ENCODE results near the gene ZFYVE27. TPM values are rescaled to one million over a fixed set of nuclear protein-coding genes. Genes with fewer than 3 reads are reported as not detected.

The ZFYVE27 gene
- total RNA-seq, 3 donors from 2014 or later: 48.8 to 83.7 (median 55.0) TPM

- no peak for DNase-seq
- ATAC-seq: no peak
- Histone ChIP-seq H3K4me3 (no peak overlapping the region), H3K9me3 (no peaks in the 10 kb centered on the region), H3K36me3 (ENCODE audit: low read depth) (no peaks in the 10 kb centered on the region), H3K4me1 (ENCODE audit: low read depth) (no peaks in the 10 kb centered on the region)
- no peak for TF ChIP-seq CTCF (IDR thresholded peaks at IDR 0.05)
- intact Hi-C loops (cut with DNase I, micrococcal nuclease): no loop called here
Measured at GRCh38 chr10:97800474-97800873, 63.5 kb downstream of the ZFYVE27 start.

- intact Hi-C loops (cut with DNase I, micrococcal nuclease): no loop called here
- ATAC-seq: no peak
- Histone ChIP-seq H3K36me3 (ENCODE audit: low read depth) (no peaks in the 10 kb centered on the region), H3K4me1 (ENCODE audit: low read depth) (no peaks in the 10 kb centered on the region), H3K9me3 (no peaks in the 10 kb centered on the region), H3K4me3 (no peak overlapping the region)
- DNase-seq: no peak
- no peak for TF ChIP-seq CTCF (IDR thresholded peaks at IDR 0.05)
Measured at GRCh38 chr10:97801422-97801821, 64.5 kb downstream of the ZFYVE27 start.

DNA sequence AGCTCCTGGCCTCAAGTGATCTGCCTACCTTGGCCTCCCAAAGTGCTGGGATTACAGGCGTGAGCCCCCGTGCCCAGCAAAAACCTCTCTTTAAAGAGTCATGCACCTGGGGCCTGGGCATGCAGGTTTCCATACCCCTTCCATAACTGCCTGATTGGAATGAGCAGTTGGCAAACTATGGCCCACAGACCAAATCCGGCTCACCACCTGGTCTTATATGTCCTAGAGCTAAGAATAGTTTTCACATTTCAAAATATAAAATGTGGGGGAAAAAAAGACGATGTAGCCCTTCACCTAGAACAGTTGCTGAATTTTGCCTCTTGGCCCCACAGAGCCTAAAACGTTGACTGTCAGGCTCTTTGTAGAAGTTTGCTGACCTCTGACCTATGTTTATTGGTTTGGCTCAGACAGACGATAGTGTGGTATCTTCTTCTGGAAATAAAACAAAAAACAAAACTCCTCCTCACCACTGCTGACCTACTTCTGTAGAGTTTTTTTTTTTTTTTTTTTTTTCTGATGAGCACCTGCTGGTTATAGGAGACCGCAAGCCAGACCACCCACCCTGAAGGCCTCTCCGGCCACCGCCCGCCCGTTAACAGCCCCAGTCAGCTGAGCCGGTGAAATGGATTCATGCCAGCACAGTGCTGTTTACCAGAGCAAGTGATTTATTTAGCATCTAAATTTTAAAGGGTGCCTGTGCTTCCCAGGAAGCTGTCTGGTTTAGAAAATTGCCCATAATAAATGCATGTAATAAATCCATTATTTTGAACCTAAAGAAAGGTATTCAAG lies 68.4 kb downstream of the ZFYVE27 start:
- Histone ChIP-seq H3K4me3 (no peak overlapping the region), H3K4me1 (ENCODE audit: low read depth) (no peaks in the 10 kb centered on the region), H3K9me3 (no peaks in the 10 kb centered on the region), H3K36me3 (ENCODE audit: low read depth) (no peaks in the 10 kb centered on the region)
- intact Hi-C loops (cut with DNase I, micrococcal nuclease): no loop called here
- DNase-seq (no peak), ATAC-seq (no peak)
- no peak for TF ChIP-seq CTCF (IDR thresholded peaks at IDR 0.05)

GRCh38 chr10:97805949-97806348 lies 69.0 kb downstream of the ZFYVE27 start:
- no peaks in the 10 kb centered on the region for H3K36me3 ChIP-seq (ENCODE audit: low read depth)
- intact Hi-C loops (cut with DNase I, micrococcal nuclease): no loop called here
- no peak for DNase-seq
- H3K9me3 ChIP-seq: no peaks in the 10 kb centered on the region
- TF ChIP-seq CTCF (IDR thresholded peaks at IDR 0.05): no peak
- no peak overlapping the region for H3K4me3 ChIP-seq
- ATAC-seq: no peak
- no peaks in the 10 kb centered on the region for H3K4me1 ChIP-seq (ENCODE audit: low read depth)

GRCh38 chr10:97810446-97810845 lies 73.5 kb downstream of the ZFYVE27 start:
- H3K9me3 ChIP-seq: no peaks in the 10 kb centered on the region
- no peak for ATAC-seq
- TF ChIP-seq CTCF (IDR thresholded peaks at IDR 0.05): no peak
- H3K4me3 ChIP-seq: no peak overlapping the region
- no peak for DNase-seq
- intact Hi-C loops (cut with DNase I, micrococcal nuclease): no loop called here
- no peaks in the 10 kb centered on the region for H3K36me3 ChIP-seq (ENCODE audit: low read depth)
- no peaks in the 10 kb centered on the region for H3K4me1 ChIP-seq (ENCODE audit: low read depth)

Other genes with a start within 250 kb of the ZFYVE27 start
- gene MMS19, start 238.7 kb upstream of the ZFYVE27 start, total RNA-seq: 10 to 100 TPM; 45.7 to 48.5 (median 47.0) TPM
- 1 to 10 TPM in 2 of 3 donors, under 1 TPM in 1; 0.49 to 7.3 (median 3.4) TPM for gene UBTD1, start 238.2 kb upstream of the ZFYVE27 start, total RNA-seq
- gene ANKRD2, start 164.3 kb upstream of the ZFYVE27 start, total RNA-seq: under 1 TPM; 0.29 to 0.75 (median 0.35) TPM
- gene HOGA1, start 152.7 kb upstream of the ZFYVE27 start, total RNA-seq: under 1 TPM in 2 of 3 donors, not detected in 1; 0.29 to 0.47 TPM
- gene C10orf62, start 147.4 kb upstream of the ZFYVE27 start, total RNA-seq: not detected
- 1 to 10 TPM; 1.9 to 2.7 (median 2.6) TPM for gene MORN4, start 103.6 kb upstream of the ZFYVE27 start, total RNA-seq
- gene PI4K2A, start 96.5 kb upstream of the ZFYVE27 start, total RNA-seq: 10 to 100 TPM; 11.2 to 13.7 (median 11.7) TPM
- gene AVPI1, start 49.9 kb upstream of the ZFYVE27 start, total RNA-seq: 10 to 100 TPM; 23.7 to 34.1 (median 31.4) TPM
- 10 to 100 TPM; 30.7 to 45.7 (median 37.7) TPM for gene MARVELD1, start 23.4 kb upstream of the ZFYVE27 start, total RNA-seq
- 10 to 100 TPM in 1 of 3 donors, 1 to 10 TPM in 1, under 1 TPM in 1; 0.41 to 23.0 (median 1.0) TPM for gene SFRP5, start 34.9 kb downstream of the ZFYVE27 start, total RNA-seq
- under 1 TPM; 0.29 to 0.92 (median 0.63) TPM for gene GOLGA7B, start 112.7 kb downstream of the ZFYVE27 start, total RNA-seq